ENCODE measurements around the gene KCNQ1OT1.

The KCNQ1OT1 gene

GRCh38 chr11:2588809-2589537 is 110.8 kb downstream of the KCNQ1OT1 start:
- Histone ChIP-seq H3K79me2 (ENCODE audit: low read length) (no peaks in the 10 kb centered on the region), H3K4me2 (ENCODE audit: low read length) (no peak overlapping the region), H3K36me3 (replicated peaks; ENCODE audit: low read depth, low read length) (no peaks in the 10 kb centered on the region), H3K27me3 (ENCODE audit: low read depth, low read length) (0 out of 2 replicates have a peak, but pooled peaks cover 1% of the 10 kb centered on the region), H3K27ac (ENCODE audit: low read length) (no peak overlapping the region), H3K9ac (ENCODE audit: low read length) (no peak overlapping the region), H3K4me3 (ENCODE audit: low read length) (no peak overlapping the region), H3K4me1 (ENCODE audit: low read length) (no peaks in the 10 kb centered on the region), H2AFZ (ENCODE audit: low read depth, low read length) (no peak overlapping the region), H4K20me1 (ENCODE audit: insufficient read depth, low read length) (no peaks in the 10 kb centered on the region), H3K9me3 (ENCODE audit: insufficient read depth, low read length) (no peaks in the 10 kb centered on the region)
- TF ChIP-seq EZH2phosphoT487 (IDR thresholded peaks at IDR 0.05; ENCODE audit: low read depth) (no peak), CTCF (IDR thresholded peaks at IDR 0.05; ENCODE audit: low read depth, low read length) (no peak)

GRCh38 chr11:2587976-2588748 is 111.6 kb downstream of the KCNQ1OT1 start:
- Histone ChIP-seq H3K9me3 (ENCODE audit: insufficient read depth, low read length) (no peaks in the 10 kb centered on the region), H3K4me2 (ENCODE audit: low read length) (no peak overlapping the region), H4K20me1 (ENCODE audit: insufficient read depth, low read length) (no peaks in the 10 kb centered on the region), H3K4me3 (ENCODE audit: low read length) (no peak overlapping the region), H3K27me3 (ENCODE audit: low read depth, low read length) (no peaks in the 10 kb centered on the region), H3K27ac (ENCODE audit: low read length) (no peak overlapping the region), H3K4me1 (ENCODE audit: low read length) (no peaks in the 10 kb centered on the region), H3K36me3 (replicated peaks; ENCODE audit: low read depth, low read length) (no peaks in the 10 kb centered on the region), H3K9ac (ENCODE audit: low read length) (no peak overlapping the region), H3K79me2 (ENCODE audit: low read length) (no peaks in the 10 kb centered on the region), H2AFZ (ENCODE audit: low read depth, low read length) (no peak overlapping the region)
- no peak for TF ChIP-seq EZH2phosphoT487 (IDR thresholded peaks at IDR 0.05; ENCODE audit: low read depth)
- TF ChIP-seq CTCF (IDR thresholded peaks at IDR 0.05; ENCODE audit: low read depth, low read length), result no peak

GRCh38 chr11:2587132-2587930 is 112.5 kb downstream of the KCNQ1OT1 start:
- Histone ChIP-seq H3K27me3 (ENCODE audit: low read depth, low read length) (no peaks in the 10 kb centered on the region), H3K4me2 (ENCODE audit: low read length) (no peak overlapping the region), H2AFZ (ENCODE audit: low read depth, low read length) (no peak overlapping the region), H3K9ac (ENCODE audit: low read length) (no peak overlapping the region), H4K20me1 (ENCODE audit: insufficient read depth, low read length) (no peaks in the 10 kb centered on the region), H3K4me3 (ENCODE audit: low read length) (no peak overlapping the region), H3K27ac (ENCODE audit: low read length) (no peak overlapping the region), H3K9me3 (ENCODE audit: insufficient read depth, low read length) (no peaks in the 10 kb centered on the region), H3K36me3 (replicated peaks; ENCODE audit: low read depth, low read length) (no peaks in the 10 kb centered on the region), H3K79me2 (ENCODE audit: low read length) (no peaks in the 10 kb centered on the region), H3K4me1 (ENCODE audit: low read length) (no peaks in the 10 kb centered on the region)
- TF ChIP-seq EZH2phosphoT487 (IDR thresholded peaks at IDR 0.05; ENCODE audit: low read depth), result no peak
- no peak for TF ChIP-seq CTCF (IDR thresholded peaks at IDR 0.05; ENCODE audit: low read depth, low read length)

- H4K20me1 ChIP-seq (ENCODE audit: insufficient read depth, low read length), result no peaks in the 10 kb centered on the region
- H3K9ac ChIP-seq (ENCODE audit: low read length), result no peak overlapping the region
- no peak overlapping the region for H3K4me2 ChIP-seq (ENCODE audit: low read length)
- H3K9me3 ChIP-seq (ENCODE audit: insufficient read depth, low read length), result no peaks in the 10 kb centered on the region
- H3K4me3 ChIP-seq (ENCODE audit: low read length), result no peak overlapping the region
- H3K4me1 ChIP-seq (ENCODE audit: low read length), result no peaks in the 10 kb centered on the region
- TF ChIP-seq EZH2phosphoT487 (IDR thresholded peaks at IDR 0.05; ENCODE audit: low read depth) (no peak), CTCF (IDR thresholded peaks at IDR 0.05; ENCODE audit: low read depth, low read length) (no peak)
- no peaks in the 10 kb centered on the region for H3K27me3 ChIP-seq (ENCODE audit: low read depth, low read length)
- H3K36me3 ChIP-seq (replicated peaks; ENCODE audit: low read depth, low read length), result no peaks in the 10 kb centered on the region
- no peak overlapping the region for H3K27ac ChIP-seq (ENCODE audit: low read length)
- no peak overlapping the region for H2AFZ ChIP-seq (ENCODE audit: low read depth, low read length)
- H3K79me2 ChIP-seq (ENCODE audit: low read length), result no peaks in the 10 kb centered on the region
These were observed 113.0 kb downstream of the KCNQ1OT1 start for GRCh38 chr11:2586793-2587131.

All from OCI-LY3 (cell line).